ENCODE results near the gene PRDX6. TPM values are rescaled to one million over a fixed set of nuclear protein-coding genes. Genes with fewer than 3 reads are reported as not detected.

The PRDX6 gene
- total RNA-seq, 5 donors from 2014 or later (not counting 1 experiment from before 2014, with no cell fraction given) = 70.7 to 108 (median 98.3) TPM

GRCh38 chr1:173495609-173496267, 18.6 kb downstream of the PRDX6 start:
- no peak overlapping the region for H3K4me3 ChIP-seq (ENCODE audit: control insufficient read depth in 1 of 2, extremely low read depth in 1 of 2, low read length in 1 of 2)
- no peaks in the 10 kb centered on the region for H3K9me3 ChIP-seq
- POLR2A ChIA-PET = no interaction called here
- H3K36me3 ChIP-seq (ENCODE audit: control insufficient read depth in 2 of 2, extremely low read depth in 1 of 2, insufficient read depth in 1 of 2, low read length in 1 of 2) = no peaks in the 10 kb centered on the region
- Mint-ChIP-seq H3K36me3 (peaks cover 5% of the 10 kb centered on the region), H3K27ac (no peak overlapping the region), H3K4me3 (no peak overlapping the region), H3K9me3 (peaks cover 0 to 13% (median 7%) of the 10 kb centered on the region in 3 donors), H3K27me3 (no peaks in the 10 kb centered on the region), H3K4me1 (no peaks in the 10 kb centered on the region)
- ATAC-seq (replicated peaks in 1 of 4) = no peak
- WGBS (ENCODE audit: insufficient coverage) = 40% methylated on average over 2 of the region's 8 CpGs
- H3K27me3 ChIP-seq (replicated peaks in 1 of 2; ENCODE audit: control insufficient read depth in 2 of 2, extremely low read depth in 1 of 2, insufficient read depth in 2 of 2, low read length in 1 of 2) = no peaks in the 10 kb centered on the region
- no peak for DNase-seq
- no peaks in the 10 kb centered on the region for H3K4me1 ChIP-seq (ENCODE audit: control insufficient read depth in 1 of 2, extremely low read depth in 1 of 2, insufficient read depth in 2 of 2, low read length in 2 of 2)
- CTCF ChIA-PET = no interaction called here
- no peak overlapping the region for H3K27ac ChIP-seq (ENCODE audit: low read length)

GRCh38 chr1:173496757-173497320, 19.7 kb downstream of the PRDX6 start:
- ATAC-seq (replicated peaks in 1 of 4) (no peak), DNase-seq (no peak)
- Histone ChIP-seq H3K36me3 (ENCODE audit: control insufficient read depth in 2 of 2, extremely low read depth in 1 of 2, insufficient read depth in 1 of 2, low read length in 1 of 2) (no peaks in the 10 kb centered on the region), H3K27me3 (replicated peaks in 1 of 2; ENCODE audit: control insufficient read depth in 2 of 2, extremely low read depth in 1 of 2, insufficient read depth in 2 of 2, low read length in 1 of 2) (no peaks in the 10 kb centered on the region), H3K4me3 (ENCODE audit: control insufficient read depth in 1 of 2, extremely low read depth in 1 of 2, low read length in 1 of 2) (no peak overlapping the region), H3K9me3 (no peaks in the 10 kb centered on the region), H3K27ac (ENCODE audit: low read length) (no peak overlapping the region), H3K4me1 (ENCODE audit: control insufficient read depth in 1 of 2, extremely low read depth in 1 of 2, insufficient read depth in 2 of 2, low read length in 2 of 2) (no peaks in the 10 kb centered on the region)
- ChIA-PET CTCF (no interaction called here), POLR2A (interaction anchor here in 1 of 2 donors (0.6 kb wide), 1 partner anchor 128 kb away, joined by 4 read pairs; no protein-coding TSS in a partner anchor)
- Mint-ChIP-seq H3K9me3 (peaks cover 0 to 13% (median 7%) of the 10 kb centered on the region in 3 donors), H3K4me3 (no peak overlapping the region), H3K36me3 (peaks cover 5% of the 10 kb centered on the region), H3K27me3 (no peaks in the 10 kb centered on the region), H3K4me1 (no peaks in the 10 kb centered on the region), H3K27ac (no peak overlapping the region)
- WGBS (ENCODE audit: insufficient coverage) = 100% methylated on average over 1 of the region's 2 CpGs

GRCh38 chr1:173499729-173500128, 22.6 kb downstream of the PRDX6 start:
- Histone ChIP-seq H3K27ac (ENCODE audit: low read length) (no peak overlapping the region), H3K36me3 (ENCODE audit: control insufficient read depth in 2 of 2, extremely low read depth in 1 of 2, insufficient read depth in 1 of 2, low read length in 1 of 2) (no peaks in the 10 kb centered on the region), H3K4me1 (ENCODE audit: control insufficient read depth in 1 of 2, extremely low read depth in 1 of 2, insufficient read depth in 2 of 2, low read length in 2 of 2) (no peaks in the 10 kb centered on the region), H3K27me3 (replicated peaks in 1 of 2; ENCODE audit: control insufficient read depth in 2 of 2, extremely low read depth in 1 of 2, insufficient read depth in 2 of 2, low read length in 1 of 2) (no peaks in the 10 kb centered on the region), H3K9me3 (no peaks in the 10 kb centered on the region), H3K4me3 (ENCODE audit: control insufficient read depth in 1 of 2, extremely low read depth in 1 of 2, low read length in 1 of 2) (no peak overlapping the region)
- Mint-ChIP-seq H3K9me3 (peaks cover 0 to 7% (median 3%) of the 10 kb centered on the region in 3 donors), H3K4me1 (no peaks in the 10 kb centered on the region), H3K4me3 (no peak overlapping the region), H3K27me3 (peaks cover 0 to 2% of the 10 kb centered on the region in 2 donors), H3K27ac (no peak overlapping the region), H3K36me3 (no peaks in the 10 kb centered on the region)
- ChIA-PET CTCF (no interaction called here), POLR2A (no interaction called here)
- DNase-seq (no peak), ATAC-seq (replicated peaks in 1 of 4) (no peak)
- WGBS (ENCODE audit: insufficient coverage) = no CpG with 5 or more reads among the region's 4 CpGs

GRCh38 chr1:173502104-173502503, 25.0 kb downstream of the PRDX6 start:
- ChIA-PET CTCF (interaction anchor here in 1 of 2 donors (0.6 kb wide), 1 partner anchor 436 kb away, joined by 4 read pairs; no protein-coding TSS in a partner anchor), POLR2A (no interaction called here)
- no peak overlapping the region for H3K27ac Mint-ChIP-seq
- WGBS (ENCODE audit: insufficient coverage) = 100% methylated on average over 1 of the region's 1 CpG
- peaks cover 0 to 1% (median 0%) of the 10 kb centered on the region in 3 donors for H3K9me3 Mint-ChIP-seq
- H3K4me1 Mint-ChIP-seq = peaks cover 0 to 1% (median 0%) of the 10 kb centered on the region in 3 donors
- Histone ChIP-seq H3K9me3 (no peaks in the 10 kb centered on the region), H3K27ac (ENCODE audit: low read length) (no peak overlapping the region), H3K27me3 (replicated peaks in 1 of 2; ENCODE audit: control insufficient read depth in 2 of 2, extremely low read depth in 1 of 2, insufficient read depth in 2 of 2, low read length in 1 of 2) (no peaks in the 10 kb centered on the region), H3K36me3 (ENCODE audit: control insufficient read depth in 2 of 2, extremely low read depth in 1 of 2, insufficient read depth in 1 of 2, low read length in 1 of 2) (no peaks in the 10 kb centered on the region), H3K4me1 (ENCODE audit: control insufficient read depth in 1 of 2, extremely low read depth in 1 of 2, insufficient read depth in 2 of 2, low read length in 2 of 2) (no peaks in the 10 kb centered on the region), H3K4me3 (ENCODE audit: control insufficient read depth in 1 of 2, extremely low read depth in 1 of 2, low read length in 1 of 2) (no peak overlapping the region)
- H3K4me3 Mint-ChIP-seq = no peak overlapping the region
- DNase-seq (no peak), ATAC-seq (replicated peaks in 1 of 4) (no peak)
- peaks cover 0 to 4% of the 10 kb centered on the region in 2 donors for H3K27me3 Mint-ChIP-seq
- H3K36me3 Mint-ChIP-seq = no peaks in the 10 kb centered on the region

- peaks cover 0 to 1% (median 0%) of the 10 kb centered on the region in 3 donors for H3K4me1 Mint-ChIP-seq
- Histone ChIP-seq H3K27ac (ENCODE audit: low read length) (no peak overlapping the region), H3K4me1 (ENCODE audit: control insufficient read depth in 1 of 2, extremely low read depth in 1 of 2, insufficient read depth in 2 of 2, low read length in 2 of 2) (no peaks in the 10 kb centered on the region), H3K4me3 (ENCODE audit: control insufficient read depth in 1 of 2, extremely low read depth in 1 of 2, low read length in 1 of 2) (no peak overlapping the region), H3K9me3 (no peaks in the 10 kb centered on the region), H3K36me3 (ENCODE audit: control insufficient read depth in 2 of 2, extremely low read depth in 1 of 2, insufficient read depth in 1 of 2, low read length in 1 of 2) (no peaks in the 10 kb centered on the region), H3K27me3 (replicated peaks in 1 of 2; ENCODE audit: control insufficient read depth in 2 of 2, extremely low read depth in 1 of 2, insufficient read depth in 2 of 2, low read length in 1 of 2) (no peaks in the 10 kb centered on the region)
- no peaks in the 10 kb centered on the region for H3K36me3 Mint-ChIP-seq
- H3K27me3 Mint-ChIP-seq = peaks cover 0 to 4% of the 10 kb centered on the region in 2 donors
- no peaks in the 10 kb centered on the region for H3K9me3 Mint-ChIP-seq
- ATAC-seq (replicated peaks in 1 of 4) = no peak
- no CpG with 5 or more reads among the region's 4 CpGs for WGBS (ENCODE audit: insufficient coverage)
- no peak for DNase-seq
- no peak overlapping the region for H3K4me3 Mint-ChIP-seq
- ChIA-PET CTCF (no interaction called here), POLR2A (no interaction called here)
- no peak overlapping the region for H3K27ac Mint-ChIP-seq
These were observed 26.3 kb downstream of the PRDX6 start for GRCh38 chr1:173503391-173503790.

- H3K4me3 Mint-ChIP-seq = no peak overlapping the region
- H3K27ac Mint-ChIP-seq = no peak overlapping the region
- H3K9me3 Mint-ChIP-seq = no peaks in the 10 kb centered on the region
- Histone ChIP-seq H3K27me3 (replicated peaks in 1 of 2; ENCODE audit: control insufficient read depth in 2 of 2, extremely low read depth in 1 of 2, insufficient read depth in 2 of 2, low read length in 1 of 2) (no peaks in the 10 kb centered on the region), H3K4me3 (ENCODE audit: control insufficient read depth in 1 of 2, extremely low read depth in 1 of 2, low read length in 1 of 2) (no peak overlapping the region), H3K4me1 (ENCODE audit: control insufficient read depth in 1 of 2, extremely low read depth in 1 of 2, insufficient read depth in 2 of 2, low read length in 2 of 2) (no peaks in the 10 kb centered on the region), H3K36me3 (ENCODE audit: control insufficient read depth in 2 of 2, extremely low read depth in 1 of 2, insufficient read depth in 1 of 2, low read length in 1 of 2) (no peaks in the 10 kb centered on the region), H3K9me3 (no peaks in the 10 kb centered on the region), H3K27ac (ENCODE audit: low read length) (no peak overlapping the region)
- no peaks in the 10 kb centered on the region for H3K36me3 Mint-ChIP-seq
- no peak for DNase-seq
- ChIA-PET POLR2A (no interaction called here), CTCF (interaction anchor here in 1 of 2 donors (1.1 kb wide), 1 partner anchor 17 kb away, joined by 5 read pairs; no protein-coding TSS in a partner anchor)
- no CpG with 5 or more reads among the region's 4 CpGs for WGBS (ENCODE audit: insufficient coverage)
- H3K4me1 Mint-ChIP-seq = peaks cover 0 to 1% (median 0%) of the 10 kb centered on the region in 3 donors
- ATAC-seq (replicated peaks in 1 of 4) = no peak
- H3K27me3 Mint-ChIP-seq = peaks cover 0 to 4% of the 10 kb centered on the region in 2 donors
These were observed 27.1 kb downstream of the PRDX6 start for GRCh38 chr1:173504268-173504667.

All from T-cell (primary cell).